H9 (cell line): ENCODE data around the gene RUSC2. TPM values are rescaled to one million over a fixed set of nuclear protein-coding genes. Genes with fewer than 3 reads are reported as not detected.

Experiments used
- DNase-seq: peaks from one replicate; pipeline ENCODE4 v3.0.0-alpha.2; 2017
- H2AFZ ChIP-seq: one replicate; pipeline ENCODE4 v1.6.1; 2013; ENCODE audit warnings: mild to moderate bottlenecking, low read length, control low read depth, moderate library complexity
- H2AK5ac ChIP-seq: 2 replicates; pipeline ENCODE4 v1.6.1; 2013; ENCODE audit warnings: low read length, control low read depth, mixed read lengths; ENCODE audit not compliant: insufficient read length
- H2BK120ac ChIP-seq: one replicate; pipeline ENCODE4 v1.6.1; 2013; ENCODE audit warnings: low read depth, mild to moderate bottlenecking, low read length, control low read depth, inconsistent platforms; ENCODE audit not compliant: poor library complexity, severe bottlenecking
- H2BK12ac ChIP-seq: 2 replicates; pipeline ENCODE4 v1.6.1; 2013; ENCODE audit warnings: low read length, control low read depth, mixed read lengths, low read depth; ENCODE audit not compliant: insufficient read length
- H2BK15ac ChIP-seq: 2 replicates; pipeline ENCODE4 v1.6.1; 2013; ENCODE audit warnings: low read depth, low read length, control low read depth
- H2BK20ac ChIP-seq: one replicate; pipeline ENCODE4 v1.6.1; 2013; ENCODE audit warnings: low read depth, mild to moderate bottlenecking, low read length, control low read depth, inconsistent platforms; ENCODE audit not compliant: poor library complexity, severe bottlenecking
- H2BK5ac ChIP-seq: 2 replicates; pipeline ENCODE4 v1.6.1; 2013; ENCODE audit warnings: low read length, control low read depth, mixed read lengths; ENCODE audit not compliant: insufficient read length
- H3K14ac ChIP-seq: 2 replicates; pipeline ENCODE4 v1.6.1; 2013; ENCODE audit warnings: low read length, control low read depth; ENCODE audit not compliant: insufficient read depth
- H3K18ac ChIP-seq: 2 replicates; pipeline ENCODE4 v1.6.1; 2013; ENCODE audit warnings: low read depth, mild to moderate bottlenecking, mixed read lengths, low read length, control low read depth; ENCODE audit not compliant: insufficient read length
- H3K23ac ChIP-seq: 2 replicates; pipeline ENCODE4 v1.6.1; 2013; ENCODE audit warnings: low read length, control low read depth, mixed read lengths, low read depth; ENCODE audit not compliant: insufficient read length
- H3K23me2 ChIP-seq: 2 replicates; pipeline ENCODE4 v1.6.1; 2013; ENCODE audit warnings: low read depth, mild to moderate bottlenecking, mixed read lengths, low read length, control low read depth; ENCODE audit not compliant: insufficient read length, poor library complexity, severe bottlenecking
- H3K27ac ChIP-seq: 2 replicates; pipeline ENCODE4 v1.5.1; 2013; ENCODE audit warnings: low read length, control low read depth, mixed read lengths, low read depth; ENCODE audit not compliant: insufficient read length
- H3K27me3 ChIP-seq: 2 replicates; pipeline ENCODE4 v1.6.1; 2013; ENCODE audit warnings: low read length, control low read depth, inconsistent platforms; ENCODE audit not compliant: insufficient read depth
- H3K4ac ChIP-seq: 2 replicates; pipeline ENCODE4 v1.6.1; 2013; ENCODE audit warnings: low read depth, mild to moderate bottlenecking, control low read depth, inconsistent platforms, low read length, moderate library complexity
- H3K4me1 ChIP-seq: 2 replicates; pipeline ENCODE4 v1.6.1; 2013; ENCODE audit warnings: low read length, control low read depth, inconsistent platforms; ENCODE audit not compliant: insufficient read depth
- H3K4me2 ChIP-seq: 2 replicates; pipeline ENCODE4 v1.6.1; 2013; ENCODE audit warnings: low read length, control low read depth, mixed read lengths; ENCODE audit not compliant: insufficient read length, insufficient read depth
- H3K56ac ChIP-seq: 2 replicates; pipeline ENCODE4 v1.6.1; 2013; ENCODE audit warnings: low read depth, mild to moderate bottlenecking, mixed read lengths, low read length, control low read depth; ENCODE audit not compliant: insufficient read length
- H3K79me1 ChIP-seq: 2 replicates; pipeline ENCODE4 v1.6.1; 2013; ENCODE audit warnings: low read depth, mild to moderate bottlenecking, moderate library complexity, low read length, control low read depth, inconsistent platforms; ENCODE audit not compliant: insufficient read depth, poor library complexity, severe bottlenecking
- H3K79me2 ChIP-seq: 2 replicates; pipeline ENCODE4 v1.6.1; 2013; ENCODE audit warnings: low read length, control low read depth, inconsistent platforms; ENCODE audit not compliant: insufficient read depth
- H3K9ac ChIP-seq: 2 replicates; pipeline ENCODE4 v1.6.1; 2013; ENCODE audit warnings: low read length, control low read depth, mixed read lengths; ENCODE audit not compliant: insufficient read length; ENCODE audit errors: extremely low read depth
- H3K9me3 ChIP-seq: one replicate; pipeline ENCODE4 v1.6.1; 2013; ENCODE audit warnings: low read depth, low read length, inconsistent platforms; ENCODE audit not compliant: control insufficient read depth
- H3T11ph ChIP-seq: one replicate; pipeline ENCODE4 v1.6.1; 2013; ENCODE audit warnings: mild to moderate bottlenecking, low read length, control low read depth, inconsistent platforms
- H4K20me1 ChIP-seq: one replicate; pipeline ENCODE4 v1.6.1; 2013; ENCODE audit not compliant: control insufficient read depth, insufficient read length, insufficient read depth
- H4K5ac ChIP-seq: 2 replicates; pipeline ENCODE4 v1.6.1; 2013; ENCODE audit warnings: low read depth, mild to moderate bottlenecking, mixed read lengths, low read length, control low read depth; ENCODE audit not compliant: insufficient read length
- H4K8ac ChIP-seq: replicated peaks from 2 replicates; pipeline ENCODE4 v1.6.1; 2013; ENCODE audit warnings: low read length, control low read depth, mixed read lengths, low read depth; ENCODE audit not compliant: insufficient read length
- H4K91ac ChIP-seq: 2 replicates; pipeline ENCODE4 v1.6.1; 2013; ENCODE audit warnings: low read depth, mild to moderate bottlenecking, moderate library complexity, mixed read lengths, low read length, control low read depth; ENCODE audit not compliant: insufficient read length
- H3K27ac Mint-ChIP-seq, 3 experiments: 2 replicates in 2 of 3; 3 replicates in 1 of 3; pipeline ENCODE4 v1.8.0; 2020 to 2021; ENCODE audit warnings: mixed read lengths in 3 of 3, mild to moderate bottlenecking in 1 of 3, moderate library complexity in 1 of 3
- H3K27me3 Mint-ChIP-seq: 2 replicates; pipeline ENCODE4 v1.8.0; 2021; ENCODE audit warnings: low read depth, mild to moderate bottlenecking, moderate library complexity, mixed read lengths
- H3K36me3 Mint-ChIP-seq, 3 experiments: 2 replicates in 2 of 3; 3 replicates in 1 of 3; pipeline ENCODE4 v1.8.0; 2020 to 2021; ENCODE audit warnings: low read depth in 3 of 3, mixed read lengths in 3 of 3; ENCODE audit not compliant: insufficient read depth in 1 of 3
- H3K4me1 Mint-ChIP-seq, 2 experiments: 2 replicates each; pipeline ENCODE4 v1.8.0; 2020; ENCODE audit warnings: mixed read lengths in 2 of 2
- H3K4me3 Mint-ChIP-seq, 2 experiments: 2 replicates in 1 of 2; 3 replicates in 1 of 2; pipeline ENCODE4 v1.8.0; 2020 to 2021; ENCODE audit warnings: mild to moderate bottlenecking in 2 of 2, mixed read lengths in 2 of 2, moderate library complexity in 1 of 2
- H3K9me3 Mint-ChIP-seq, 2 experiments: 2 replicates in 1 of 2; 3 replicates in 1 of 2; pipeline ENCODE4 v1.8.0; 2020; ENCODE audit warnings: mild to moderate bottlenecking in 2 of 2, mixed read lengths in 2 of 2, moderate library complexity in 1 of 2
- CTCF ChIP-seq: fragments of 200-600 bp; sonication (generic); conservative IDR thresholded peaks from 3 replicates; pipeline ENCODE4 v1.8.0; 2021; ENCODE audit warnings: antibody characterized with exemption, mild to moderate bottlenecking
- WGBS: extraction: QIAGEN DNeasy Blood & Tissue Kit; methylation state at CpG from one replicate; pipeline ENCODE4 v1.1.7; 2013; ENCODE audit warnings: missing lambda C conversion rate, low lambda C conversion rate, mixed read lengths; ENCODE audit not compliant: insufficient read length; ENCODE audit errors: extremely low coverage; 5-methylcytosine and 5-hydroxymethylcytosine counted together
- total RNA-seq: library from RNA; stranded (reverse); gene quantifications from 2 replicates; pipeline ENCODE4 v1.2.1, GENCODE V29; 2021

The RUSC2 gene
- total RNA-seq, 1 experiment from 2014 or later = 6.3 TPM

- H3K79me2 ChIP-seq = no peaks in the 10 kb centered on the region
- H3K23me2 ChIP-seq = no peaks in the 10 kb centered on the region
- no peak overlapping the region for H2AK5ac ChIP-seq
- H3K4ac ChIP-seq = no peak overlapping the region
- TF ChIP-seq CTCF = no peak
- H3K23ac ChIP-seq = no peak overlapping the region
- H3K27ac ChIP-seq = no peak overlapping the region
- no peaks in the 10 kb centered on the region for H3K27me3 ChIP-seq
- Mint-ChIP-seq H3K4me1 (peaks cover 3 to 5% of the 10 kb centered on the region in 2 experiments; a peak in 3 of 4 replicates), H3K27ac (no peak overlapping the region), H3K4me3 (no peak overlapping the region), H3K9me3 (no peaks in the 10 kb centered on the region; a peak in 2 of 5 replicates), H3K27me3 (peaks cover 38% of the 10 kb centered on the region), H3K36me3 (no peaks in the 10 kb centered on the region)
- no peak for DNase-seq
- H4K8ac ChIP-seq = no peak overlapping the region
- H3K9ac ChIP-seq = no peak overlapping the region
- no peak overlapping the region for H3K18ac ChIP-seq
- no peaks in the 10 kb centered on the region for H3K4me1 ChIP-seq
- H2BK5ac ChIP-seq = no peak overlapping the region
- H2AFZ ChIP-seq = no peak overlapping the region
- no peak overlapping the region for H3K14ac ChIP-seq
- H4K20me1 ChIP-seq = no peaks in the 10 kb centered on the region
- H2BK15ac ChIP-seq = no peak overlapping the region
- H4K5ac ChIP-seq = no peak overlapping the region
- H3K4me2 ChIP-seq = no peak overlapping the region
- no peak overlapping the region for H2BK120ac ChIP-seq
- H3K56ac ChIP-seq = no peak overlapping the region
- no peak overlapping the region for H4K91ac ChIP-seq
- no peak overlapping the region for H2BK20ac ChIP-seq
- no CpG with 5 or more reads among the region's 2 CpGs for WGBS
- no peaks in the 10 kb centered on the region for H3K9me3 ChIP-seq
- H3T11ph ChIP-seq = no peak overlapping the region
- H3K79me1 ChIP-seq = no peaks in the 10 kb centered on the region
- no peak overlapping the region for H2BK12ac ChIP-seq
Measured at GRCh38 chr9:35453786-35454185, 36.1 kb upstream of the RUSC2 start.
